Duodenal mucosa (tissue), 2 donors: ENCODE measurements around the gene RNF151.

Experiments used
- H3K27ac ChIP-seq: one replicate; pipeline ENCODE4 v1.7.0; 2013; ENCODE audit warnings: low read depth, low read length
- H3K27me3 ChIP-seq, 2 donors: one replicate each; pipeline ENCODE4 v1.7.0; 2013; ENCODE audit warnings: low read length in 2 of 2, control low read depth in 1 of 2; ENCODE audit not compliant: insufficient read depth in 2 of 2, control insufficient read depth in 1 of 2
- H3K36me3 ChIP-seq, 2 donors: one replicate each; pipeline ENCODE4 v1.7.0; 2013; ENCODE audit warnings: low read length in 2 of 2, control low read depth in 1 of 2; ENCODE audit not compliant: insufficient read depth in 2 of 2, control insufficient read depth in 1 of 2
- H3K4me1 ChIP-seq, 2 donors: one replicate each; pipeline ENCODE4 v1.7.0; 2013; ENCODE audit warnings: low read length in 2 of 2, control low read depth in 1 of 2; ENCODE audit not compliant: insufficient read depth in 2 of 2, control insufficient read depth in 1 of 2
- H3K4me3 ChIP-seq, 2 donors: one replicate each; pipeline ENCODE4 v1.7.0; 2013; ENCODE audit warnings: low read length in 2 of 2, low read depth in 1 of 2
- H3K9ac ChIP-seq, 2 donors: one replicate each; pipeline ENCODE4 v1.7.0; 2013; ENCODE audit warnings: low read length in 2 of 2, low read depth in 1 of 2
- H3K9me3 ChIP-seq, 2 donors: one replicate each; pipeline ENCODE4 v1.7.0; 2013; ENCODE audit warnings: low read length in 2 of 2, control low read depth in 1 of 2; ENCODE audit not compliant: control insufficient read depth in 1 of 2

Gene RNF151

DNA sequence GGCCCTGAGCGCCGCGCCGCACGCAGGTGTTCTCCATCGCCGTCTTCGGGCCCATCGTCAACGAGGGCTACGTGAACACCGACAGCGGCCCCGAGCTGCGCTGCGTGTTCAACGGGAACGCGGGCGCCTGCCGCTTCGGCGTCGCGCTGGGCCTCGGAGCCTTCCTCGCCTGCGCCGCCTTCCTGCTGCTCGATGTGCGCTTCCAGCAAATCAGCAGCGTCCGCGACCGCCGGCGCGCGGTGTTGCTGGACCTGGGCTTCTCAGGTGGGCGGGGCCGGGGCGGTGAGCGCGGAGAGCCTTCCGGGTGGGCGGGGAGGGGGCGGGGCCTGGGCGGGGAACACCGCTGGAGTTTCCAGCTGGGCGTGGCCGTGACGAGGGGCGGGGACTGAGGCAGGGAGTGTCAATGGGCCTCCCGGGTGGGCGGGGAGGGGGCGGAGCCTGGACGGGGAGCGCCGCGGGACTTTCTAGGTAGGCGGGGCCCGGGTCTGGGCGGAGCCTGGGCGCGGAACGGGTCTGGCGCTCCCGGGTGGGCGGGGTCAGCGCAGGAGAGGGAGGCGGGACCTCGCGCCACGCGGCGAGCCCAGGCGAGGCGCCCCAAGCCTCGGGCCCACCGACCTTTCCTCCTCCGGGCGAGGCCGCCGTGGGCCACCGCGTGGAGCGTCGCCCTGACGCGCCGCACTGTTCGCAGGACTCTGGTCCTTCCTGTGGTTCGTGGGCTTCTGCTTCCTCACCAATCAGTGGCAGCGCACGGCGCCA lies 25.5 kb downstream of the RNF151 start:
- no peak overlapping the region for H3K27ac ChIP-seq
- no peaks in the 10 kb centered on the region for H3K9me3 ChIP-seq
- peak overlapping the region; percentile 22 to 47 for H3K9ac ChIP-seq
- peaks cover 26% of the 10 kb centered on the region in 2 donors for H3K4me1 ChIP-seq
- peaks cover 22 to 26% of the 10 kb centered on the region in 2 donors for H3K27me3 ChIP-seq
- peak overlapping the region; percentile 34 to 70 for H3K4me3 ChIP-seq
- peaks cover 2 to 7% of the 10 kb centered on the region in 2 donors for H3K36me3 ChIP-seq

DNA sequence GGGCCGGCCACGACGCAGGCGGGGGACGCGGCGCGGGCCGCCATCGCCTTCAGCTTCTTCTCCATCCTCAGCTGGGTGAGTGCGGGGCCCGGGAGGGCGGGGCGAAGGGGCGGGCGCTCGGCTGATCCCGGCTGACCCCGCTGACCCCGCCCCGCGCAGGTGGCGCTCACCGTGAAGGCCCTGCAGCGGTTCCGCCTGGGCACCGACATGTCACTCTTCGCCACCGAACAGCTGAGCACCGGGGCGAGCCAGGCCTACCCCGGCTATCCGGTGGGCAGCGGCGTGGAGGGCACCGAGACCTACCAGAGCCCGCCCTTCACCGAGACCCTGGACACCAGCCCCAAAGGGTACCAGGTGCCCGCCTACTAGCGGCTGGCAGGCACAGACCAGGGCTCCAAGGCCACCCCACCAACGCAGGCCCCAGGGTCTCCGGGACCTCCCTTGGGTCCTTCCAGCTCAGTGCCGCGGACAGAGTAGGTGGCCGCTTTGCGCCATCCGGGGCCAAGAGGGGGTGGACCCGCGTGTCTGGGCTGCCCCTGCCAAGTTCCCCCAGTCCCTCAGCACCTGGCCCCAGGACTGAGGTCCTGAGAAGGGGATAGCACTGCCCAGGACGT lies 26.2 kb downstream of the RNF151 start:
- H3K4me1 ChIP-seq, result peaks cover 26 to 29% of the 10 kb centered on the region in 2 donors
- H3K4me3 ChIP-seq, result no peak overlapping the region
- H3K36me3 ChIP-seq, result peaks cover 2 to 10% of the 10 kb centered on the region in 2 donors
- peaks cover 22 to 26% of the 10 kb centered on the region in 2 donors for H3K27me3 ChIP-seq
- no peak overlapping the region for H3K9ac ChIP-seq
- H3K9me3 ChIP-seq, result no peaks in the 10 kb centered on the region
- no peak overlapping the region for H3K27ac ChIP-seq

DNA sequence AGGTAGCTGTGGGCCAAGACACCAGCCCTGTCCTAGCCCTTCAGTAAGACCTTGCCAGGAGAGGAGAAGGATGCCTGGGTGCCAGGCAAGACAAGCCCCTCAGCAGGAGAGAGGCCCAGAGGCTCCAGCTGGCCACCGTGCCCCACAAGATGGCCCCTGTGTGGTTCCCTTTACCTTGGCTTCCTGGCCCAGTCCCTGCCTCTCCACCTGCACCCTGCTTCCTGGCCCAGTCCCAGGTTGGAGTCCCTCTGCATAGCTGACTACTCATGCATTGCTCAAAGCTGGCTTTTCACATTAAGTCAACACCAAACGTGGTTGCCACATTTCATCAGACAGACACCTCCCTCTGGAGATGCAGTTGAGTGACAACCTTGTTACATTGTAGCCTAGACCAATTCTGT lies 27.1 kb downstream of the RNF151 start:
- Histone ChIP-seq H3K4me3 (no peak overlapping the region), H3K9me3 (no peaks in the 10 kb centered on the region), H3K4me1 (peaks cover 23 to 32% of the 10 kb centered on the region in 2 donors), H3K9ac (no peak overlapping the region), H3K36me3 (peaks cover 6 to 17% of the 10 kb centered on the region in 2 donors), H3K27ac (no peak overlapping the region), H3K27me3 (peaks cover 19 to 22% of the 10 kb centered on the region in 2 donors)

DNA sequence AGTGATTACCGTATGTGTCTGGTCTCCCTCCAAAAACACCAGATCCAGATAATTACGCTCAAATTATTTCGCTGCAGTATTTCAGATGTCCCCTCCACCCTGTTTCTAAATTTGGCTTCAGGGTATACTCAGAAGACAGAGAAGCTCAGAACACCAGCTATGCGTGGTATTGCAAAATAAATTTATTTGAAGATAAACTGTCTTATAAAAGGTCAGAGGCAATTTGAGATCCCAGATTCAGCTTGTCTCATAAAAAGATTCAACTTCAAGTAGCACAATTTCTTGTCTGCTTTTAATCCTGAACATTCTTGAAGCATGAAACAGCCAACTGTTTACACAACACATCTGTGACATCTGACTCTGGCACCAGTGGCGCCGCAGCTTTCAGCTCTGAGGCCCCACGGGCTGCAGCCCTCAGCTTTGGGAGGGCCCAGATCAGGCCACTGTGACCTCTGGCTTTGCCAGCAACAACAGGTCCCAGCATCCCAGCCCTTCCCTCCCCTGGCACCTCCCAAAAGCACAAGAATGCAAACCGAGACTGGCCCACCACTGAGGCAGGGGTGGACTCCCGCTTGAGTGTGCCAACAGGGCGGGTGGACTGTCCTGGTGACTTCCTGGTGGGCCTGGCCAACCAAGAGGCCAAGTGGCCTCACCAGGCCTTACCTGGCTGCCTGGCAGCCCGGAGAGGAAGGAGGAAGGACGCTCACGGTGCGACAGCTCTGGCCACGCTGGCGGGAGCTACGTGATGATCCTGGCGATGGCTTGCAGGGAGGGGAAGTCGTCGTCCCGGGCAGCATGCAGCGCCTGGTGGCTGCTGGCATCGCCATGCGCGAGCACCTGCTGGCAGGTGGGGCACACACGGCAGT lies 31.1 kb downstream of the RNF151 start:
- no peaks in the 10 kb centered on the region for H3K9me3 ChIP-seq
- H3K4me1 ChIP-seq, result peaks cover 0 to 9% of the 10 kb centered on the region in 2 donors
- H3K27me3 ChIP-seq, result no peaks in the 10 kb centered on the region
- H3K4me3 ChIP-seq, result no peak overlapping the region
- peak overlapping the region; percentile 32 for H3K27ac ChIP-seq
- no peak overlapping the region for H3K9ac ChIP-seq
- H3K36me3 ChIP-seq, result peaks cover 22 to 55% of the 10 kb centered on the region in 2 donors

DNA sequence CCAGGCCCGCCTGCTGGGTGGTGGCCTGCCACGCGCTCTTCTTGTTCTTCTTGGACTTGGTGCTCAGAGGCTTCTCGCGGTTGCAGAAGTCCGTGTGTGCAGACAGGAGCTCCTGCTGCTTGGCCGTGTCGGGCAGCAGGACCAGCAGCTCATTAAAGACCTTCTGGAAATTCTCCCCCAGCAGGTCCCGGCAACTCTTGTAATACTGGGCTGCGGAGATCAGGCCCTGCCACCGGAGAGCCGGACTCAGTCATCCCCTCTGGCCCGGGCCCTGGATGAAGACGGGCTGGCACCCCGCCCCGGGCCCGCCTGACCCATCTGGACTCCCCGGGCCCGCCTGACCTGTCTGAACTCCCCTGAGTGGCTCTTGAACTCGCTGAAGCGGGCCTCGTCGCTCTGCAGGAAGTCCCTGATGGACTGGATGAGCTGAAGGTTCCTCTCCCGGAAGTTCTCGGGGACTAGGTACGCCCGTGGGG lies 31.7 kb downstream of the RNF151 start:
- no peaks in the 10 kb centered on the region for H3K9me3 ChIP-seq
- H3K36me3 ChIP-seq, result peaks cover 22 to 61% of the 10 kb centered on the region in 2 donors
- no peaks in the 10 kb centered on the region for H3K27me3 ChIP-seq
- H3K4me3 ChIP-seq, result no peak overlapping the region
- no peak overlapping the region for H3K9ac ChIP-seq
- H3K4me1 ChIP-seq, result peaks cover 0 to 9% of the 10 kb centered on the region in 2 donors
- peak overlapping the region; percentile 10 for H3K27ac ChIP-seq

DNA sequence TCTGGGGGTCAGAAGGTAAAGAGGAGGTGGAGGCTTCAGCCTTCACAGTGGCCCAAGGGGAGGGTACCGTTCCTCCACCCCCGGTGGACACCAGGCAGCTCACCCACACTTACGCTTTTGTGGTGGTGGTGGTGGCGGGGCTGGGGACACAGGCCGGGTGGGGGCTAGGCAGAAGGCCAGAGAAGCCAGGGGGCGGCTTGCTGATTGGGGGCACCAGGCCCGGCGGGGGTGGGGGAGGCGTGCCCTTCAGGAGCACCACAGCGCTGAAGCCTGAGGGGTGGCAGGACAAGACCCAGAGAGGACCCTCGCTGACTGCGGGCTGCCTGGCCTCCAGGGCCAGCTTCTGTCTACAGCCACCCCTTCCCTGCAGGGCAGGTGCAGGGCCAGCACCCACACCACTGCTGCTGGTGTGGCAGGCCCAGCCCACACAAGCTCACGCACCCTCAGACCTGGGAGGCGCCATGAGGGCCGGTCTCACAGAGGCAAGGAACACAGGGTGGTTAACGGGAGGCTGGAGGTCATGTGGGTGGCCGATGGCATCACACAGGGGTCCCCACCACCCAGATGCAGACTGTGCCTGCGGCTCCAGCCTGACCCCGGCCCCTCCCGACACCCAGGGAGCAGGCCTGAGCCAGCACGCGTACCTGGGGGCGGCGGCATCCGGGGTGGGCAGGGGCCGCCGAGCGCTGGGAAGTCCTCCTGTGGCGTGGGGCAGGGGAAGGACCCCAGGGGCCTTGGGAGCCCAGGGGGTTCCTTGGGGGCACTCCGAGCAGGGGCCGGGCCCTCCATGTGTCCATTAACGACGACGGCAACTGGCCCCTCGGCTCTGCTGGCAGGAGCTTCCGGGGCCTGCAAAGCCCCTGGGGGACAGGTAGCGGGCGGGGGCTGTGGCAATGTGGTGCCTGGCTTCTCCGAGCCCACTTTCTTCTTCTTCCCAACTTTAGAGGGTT lies 32.5 kb downstream of the RNF151 start:
- H3K9me3 ChIP-seq, result no peaks in the 10 kb centered on the region
- H3K9ac ChIP-seq, result no peak overlapping the region
- H3K4me3 ChIP-seq, result no peak overlapping the region
- peaks cover 22 to 64% of the 10 kb centered on the region in 2 donors for H3K36me3 ChIP-seq
- H3K4me1 ChIP-seq, result peaks cover 2 to 13% of the 10 kb centered on the region in 2 donors
- no peaks in the 10 kb centered on the region for H3K27me3 ChIP-seq
- peak overlapping the region; percentile 10 for H3K27ac ChIP-seq

DNA sequence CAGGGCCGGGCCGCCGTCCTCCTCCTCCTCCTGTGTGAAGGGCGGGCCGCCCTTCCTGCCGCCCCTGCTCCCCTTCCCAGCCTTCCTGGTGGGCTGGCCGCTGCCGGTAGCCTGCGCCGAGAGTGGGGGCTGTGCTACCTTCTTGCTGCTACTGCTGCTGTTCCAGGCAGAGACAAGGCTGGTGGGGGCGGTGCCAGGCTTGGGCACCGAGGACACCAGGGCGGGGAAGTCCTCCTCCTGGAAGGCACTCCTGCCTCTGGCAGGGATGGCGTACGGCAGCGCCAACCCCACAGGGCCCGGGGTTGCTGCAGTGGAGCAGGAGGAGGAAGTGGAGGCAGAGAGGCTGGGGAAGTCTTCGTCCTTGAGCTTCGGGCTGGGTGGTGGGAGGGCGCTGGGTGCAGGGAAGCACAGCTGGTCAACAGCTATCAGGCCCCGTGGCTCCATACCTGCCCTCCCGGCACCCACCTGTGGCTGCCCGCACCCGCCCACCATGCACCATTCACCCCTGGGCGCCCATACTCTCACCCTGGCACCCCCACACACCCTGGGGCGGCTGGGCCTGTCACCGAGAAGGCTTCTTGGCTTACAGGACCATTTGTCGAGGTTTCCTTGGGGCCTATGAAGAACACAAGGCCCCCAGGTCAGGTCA lies 33.3 kb downstream of the RNF151 start:
- Histone ChIP-seq H3K36me3 (peaks cover 22 to 64% of the 10 kb centered on the region in 2 donors), H3K27ac (no peak overlapping the region), H3K9ac (no peak overlapping the region), H3K9me3 (no peaks in the 10 kb centered on the region), H3K4me1 (peaks cover 6 to 21% of the 10 kb centered on the region in 2 donors), H3K4me3 (no peak overlapping the region), H3K27me3 (no peaks in the 10 kb centered on the region)

DNA sequence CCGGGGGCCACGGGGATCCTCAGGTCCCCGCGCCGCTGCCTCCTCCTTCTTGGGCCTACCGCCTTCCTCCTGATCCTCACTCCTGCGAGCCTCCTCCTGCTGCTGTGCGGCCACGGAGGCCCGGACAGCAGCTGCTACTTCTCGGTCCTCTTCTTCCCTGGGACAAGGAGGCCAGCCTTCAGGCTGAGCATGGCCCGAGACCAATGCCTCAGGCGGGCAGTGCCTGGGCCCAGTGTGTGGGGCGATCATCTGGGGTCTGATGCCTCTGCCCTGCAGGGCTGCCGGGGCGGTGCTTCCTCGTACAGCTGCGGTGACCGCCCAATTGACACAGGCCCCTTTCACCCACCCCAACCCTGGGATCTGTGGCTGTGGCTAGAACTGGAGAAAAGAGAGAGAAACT lies 34.4 kb downstream of the RNF151 start:
- no peaks in the 10 kb centered on the region for H3K27me3 ChIP-seq
- H3K4me3 ChIP-seq, result no peak overlapping the region
- H3K9me3 ChIP-seq, result no peaks in the 10 kb centered on the region
- peaks cover 22 to 64% of the 10 kb centered on the region in 2 donors for H3K36me3 ChIP-seq
- H3K27ac ChIP-seq, result no peak overlapping the region
- peaks cover 6 to 25% of the 10 kb centered on the region in 2 donors for H3K4me1 ChIP-seq
- H3K9ac ChIP-seq, result no peak overlapping the region
